Stimulated activated CD4-positive, alpha-beta T cell treated with anti-CD3 and anti-CD28 coated beads, Interleukin-4, amount 100 ng/mL, for 48 hours (primary cell): ENCODE data around the gene MB21D2.
"Not testable (repeated sequence)": the region's sequence is repeated elsewhere in the genome, so short reads cannot be mapped to it uniquely, and the experiment has no call there.

Experiments
- DNase-seq, 2 donors: peaks; one replicate each; pipeline ENCODE4 v3.0.0-alpha.2; 2020; ENCODE audit warnings: low read depth in 2 of 2

The MB21D2 gene, protein sequence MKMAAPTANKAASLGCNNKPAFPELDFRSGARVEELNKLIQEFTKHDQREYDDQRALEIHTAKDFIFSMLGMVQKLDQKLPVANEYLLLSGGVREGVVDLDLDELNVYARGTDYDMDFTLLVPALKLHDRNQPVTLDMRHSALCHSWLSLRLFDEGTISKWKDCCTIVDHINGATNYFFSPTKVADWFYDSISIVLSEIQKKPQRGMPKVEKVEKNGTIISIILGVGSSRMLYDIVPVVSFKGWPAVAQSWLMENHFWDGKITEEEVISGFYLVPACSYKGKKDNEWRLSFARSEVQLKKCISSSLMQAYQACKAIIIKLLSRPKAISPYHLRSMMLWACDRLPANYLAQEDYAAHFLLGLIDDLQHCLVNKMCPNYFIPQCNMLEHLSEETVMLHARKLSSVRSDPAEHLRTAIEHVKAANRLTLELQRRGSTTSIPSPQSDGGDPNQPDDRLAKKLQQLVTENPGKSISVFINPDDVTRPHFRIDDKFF

DNA sequence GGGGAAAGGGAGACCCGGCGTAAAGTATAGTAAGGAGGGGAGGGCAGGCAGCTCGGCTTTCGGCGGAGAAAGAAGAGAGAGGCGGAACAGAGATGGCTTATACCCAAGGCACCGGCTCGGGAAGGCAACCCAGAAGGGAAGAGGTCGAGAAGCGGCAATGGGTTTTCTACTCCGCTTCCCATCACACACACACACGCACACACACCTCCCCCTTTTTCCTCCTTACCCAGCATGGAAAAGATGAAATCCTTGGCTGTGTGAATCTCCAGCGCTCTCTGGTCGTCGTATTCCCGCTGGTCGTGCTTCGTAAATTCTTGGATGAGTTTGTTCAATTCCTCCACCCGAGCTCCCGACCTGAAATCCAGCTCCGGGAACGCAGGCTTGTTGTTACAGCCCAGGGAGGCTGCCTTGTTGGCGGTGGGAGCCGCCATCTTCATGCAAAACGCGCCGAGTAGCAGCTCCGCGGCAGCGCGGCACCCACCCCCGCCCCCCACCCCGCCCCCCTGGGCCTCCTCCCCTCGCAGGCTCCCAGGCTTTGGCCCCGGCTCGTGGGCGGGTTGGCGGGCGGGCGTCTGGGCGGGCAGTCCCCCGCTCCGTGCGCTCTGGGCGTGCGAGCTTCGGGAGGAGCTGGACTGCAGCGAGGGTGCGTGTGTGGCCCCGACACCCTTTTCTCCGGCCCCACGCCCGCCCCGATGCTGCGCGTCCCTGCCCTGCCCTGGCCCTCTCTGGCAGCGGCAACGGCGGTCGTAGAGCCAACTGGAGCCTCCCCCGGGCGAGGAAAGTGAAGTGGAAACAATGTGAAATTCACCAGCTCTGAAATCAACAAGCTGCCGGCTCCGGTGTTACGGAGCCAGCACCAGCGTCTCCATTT is at the start of gene MB21D2:
MB21D2 (minus strand) TSS at position 453 of the 871 bp plus-strand sequence; CDS start at position 437, 16 bp downstream.
- peak; percentile 11 to 50 for DNase-seq

DNA sequence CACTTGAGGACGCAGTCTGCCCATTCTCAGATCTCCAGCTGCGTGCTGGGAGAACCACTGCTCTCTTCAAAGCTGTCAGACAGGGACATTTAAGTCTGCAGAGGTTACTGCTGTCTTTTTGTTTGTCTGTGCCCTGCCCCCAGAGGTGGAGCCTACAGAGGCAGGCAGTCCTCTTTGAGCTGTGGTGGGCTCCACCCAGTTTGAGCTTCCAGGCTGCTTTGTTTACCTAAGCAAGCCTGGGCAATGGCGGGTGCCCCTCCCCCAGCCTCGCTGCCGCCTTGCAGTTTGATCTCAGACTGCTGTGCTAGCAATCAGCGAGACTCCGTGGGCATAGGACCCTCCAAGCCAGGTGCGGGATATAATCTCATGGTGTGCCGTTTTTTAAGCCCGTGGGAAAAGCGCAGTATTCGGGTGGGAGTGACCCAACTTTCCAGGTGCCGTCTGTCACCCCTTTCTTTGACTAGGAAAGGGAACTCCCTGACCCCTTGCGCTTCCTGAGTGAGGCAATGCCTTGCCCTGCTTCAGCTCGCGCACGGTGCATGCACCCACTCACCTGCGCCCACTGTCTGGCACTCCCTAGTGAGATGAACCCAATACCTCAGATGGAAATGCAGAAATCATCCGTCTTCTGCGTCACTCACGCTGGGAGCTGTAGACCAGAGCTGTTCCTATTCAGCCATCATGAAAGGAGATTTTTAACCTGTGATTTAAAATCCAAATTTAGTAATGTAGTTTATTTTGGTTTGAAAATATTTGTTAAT is 47.5 kb upstream of the MB21D2 start:
- not testable (repeated sequence) for DNase-seq

DNA sequence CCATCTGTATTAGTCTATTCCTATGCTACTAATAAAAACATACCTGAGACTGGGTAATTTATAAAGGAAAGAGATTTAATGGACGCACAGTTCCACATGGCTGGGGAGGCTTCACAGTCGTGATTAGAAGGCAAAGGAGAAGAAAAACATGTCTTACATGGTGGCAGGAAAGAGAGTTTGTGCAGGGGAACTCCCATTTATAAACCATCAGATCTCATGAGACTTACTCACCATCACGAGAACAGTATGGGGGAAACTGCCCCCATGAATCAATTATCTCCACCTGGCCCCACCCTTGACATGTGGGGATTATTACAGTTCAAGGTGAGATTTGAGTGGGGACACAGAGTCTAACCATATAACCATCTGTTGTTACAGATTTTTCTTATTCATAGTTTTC is 42.1 kb upstream of the MB21D2 start:
- DNase-seq = no peak

DNA sequence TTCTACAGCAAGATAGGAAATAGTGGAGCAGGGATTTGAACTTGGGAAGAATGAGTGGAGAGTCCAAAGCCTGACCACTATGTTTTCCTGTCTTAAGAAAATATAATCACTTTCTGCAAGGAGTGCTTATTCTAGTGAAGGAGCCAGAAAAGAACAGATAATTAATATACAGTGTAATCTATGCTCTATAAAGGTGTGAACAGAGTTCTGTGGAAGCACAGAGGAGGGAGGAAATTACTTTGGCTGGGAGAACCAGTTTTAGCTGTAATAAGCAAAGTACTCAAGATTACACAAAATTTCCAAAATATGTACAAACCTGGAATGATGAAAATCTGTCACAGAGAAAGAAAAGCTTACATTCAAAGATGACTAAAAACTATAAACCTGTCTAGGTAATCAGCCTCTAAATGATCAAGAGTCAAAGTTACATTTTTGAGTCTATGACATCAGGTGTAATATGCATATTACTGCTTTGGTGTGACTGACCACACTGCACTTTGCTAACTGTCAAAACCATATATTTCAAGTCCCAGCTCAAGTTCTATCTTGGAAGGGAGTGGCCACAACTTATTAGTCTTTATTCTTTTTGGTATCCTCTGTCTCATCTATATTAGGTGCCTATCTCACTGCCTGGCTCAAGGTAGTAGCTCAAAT is 40.7 kb upstream of the MB21D2 start:
- no peak for DNase-seq

DNA sequence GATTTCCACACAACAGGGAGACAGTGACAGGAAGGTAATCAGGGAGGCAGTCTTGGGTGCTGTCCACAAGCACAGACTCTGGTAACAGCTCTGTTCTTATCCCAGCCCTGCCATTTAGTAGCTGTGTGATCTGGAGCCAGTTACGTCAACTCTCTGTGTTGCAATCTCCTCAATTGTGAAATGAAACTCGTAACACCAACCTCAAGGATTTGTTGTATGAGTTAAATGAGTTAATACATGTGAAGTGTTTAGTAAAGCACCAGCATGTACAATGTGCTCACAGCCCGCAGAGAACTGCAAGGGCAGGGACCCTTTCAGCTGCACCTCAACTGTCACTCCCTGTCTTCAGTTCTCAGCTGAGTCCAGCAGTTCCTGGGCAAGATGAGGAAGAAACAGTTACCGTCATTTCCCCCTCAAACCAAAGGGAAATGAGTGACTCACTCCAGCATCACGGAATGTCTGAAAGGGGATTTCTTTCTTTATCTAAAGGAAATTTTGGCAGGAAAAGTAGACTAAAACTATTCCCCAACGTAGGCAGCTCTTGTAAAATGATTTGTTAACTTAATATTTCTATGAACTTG is 39.9 kb upstream of the MB21D2 start:
- peak in 1 of 2 donors; percentile 12 for DNase-seq

DNA sequence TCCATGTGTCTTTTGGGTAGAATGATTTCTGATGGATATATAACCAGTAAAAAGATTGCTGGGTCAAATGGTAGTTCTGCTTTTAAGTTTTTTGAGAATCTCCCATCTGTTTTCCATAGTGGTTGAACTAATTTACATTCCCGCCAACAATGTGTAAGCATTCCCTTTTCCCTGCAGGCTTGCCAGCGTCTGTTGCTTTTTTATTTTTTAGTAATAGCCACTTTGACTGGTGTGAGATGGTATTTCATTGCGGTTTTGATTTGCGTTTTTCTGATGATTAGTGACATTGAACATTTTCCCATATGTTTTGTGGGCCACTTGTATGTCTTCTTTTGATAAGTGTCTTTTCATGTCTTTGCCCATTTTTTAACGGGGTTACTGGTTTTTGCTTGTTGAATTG is 36.3 kb upstream of the MB21D2 start:
- DNase-seq = no peak

DNA sequence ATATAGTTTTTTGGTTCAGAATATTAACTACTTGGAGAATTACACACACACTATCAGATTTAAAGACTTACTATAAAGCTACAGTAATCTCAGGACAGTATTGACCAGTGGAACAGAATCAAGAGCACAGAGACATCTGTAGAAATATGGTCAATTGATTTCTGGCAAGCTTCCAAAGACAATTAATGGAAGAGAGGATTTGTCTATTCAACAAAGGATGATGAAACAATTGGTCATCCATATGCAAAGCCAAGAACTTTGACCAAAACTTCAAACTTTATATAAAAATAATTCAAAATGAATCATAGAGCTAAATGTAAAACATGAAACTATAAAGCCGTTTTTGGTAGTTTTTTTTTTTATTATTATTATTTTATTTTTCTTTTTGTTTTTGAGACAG is 29.8 kb upstream of the MB21D2 start:
- DNase-seq = no peak

DNA sequence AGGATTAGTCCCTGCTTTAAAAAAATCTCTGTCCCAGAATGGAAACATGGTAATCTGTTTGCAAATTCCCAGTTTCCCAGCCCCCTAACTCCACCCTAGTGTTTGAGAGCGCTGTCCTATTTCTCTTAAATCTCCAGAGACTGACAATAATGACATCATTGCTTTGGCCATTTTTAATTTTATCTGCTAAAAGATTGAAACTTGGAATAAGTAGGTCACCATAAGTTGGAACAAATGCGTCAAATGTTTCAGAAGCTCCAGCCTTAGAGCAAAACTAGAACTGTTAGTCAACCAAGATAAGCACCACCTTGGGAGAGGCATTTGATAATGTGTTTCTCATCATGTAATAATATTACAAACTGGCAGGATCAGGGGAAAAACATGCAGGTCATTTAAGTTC is 25.7 kb upstream of the MB21D2 start:
- no peak for DNase-seq

DNA sequence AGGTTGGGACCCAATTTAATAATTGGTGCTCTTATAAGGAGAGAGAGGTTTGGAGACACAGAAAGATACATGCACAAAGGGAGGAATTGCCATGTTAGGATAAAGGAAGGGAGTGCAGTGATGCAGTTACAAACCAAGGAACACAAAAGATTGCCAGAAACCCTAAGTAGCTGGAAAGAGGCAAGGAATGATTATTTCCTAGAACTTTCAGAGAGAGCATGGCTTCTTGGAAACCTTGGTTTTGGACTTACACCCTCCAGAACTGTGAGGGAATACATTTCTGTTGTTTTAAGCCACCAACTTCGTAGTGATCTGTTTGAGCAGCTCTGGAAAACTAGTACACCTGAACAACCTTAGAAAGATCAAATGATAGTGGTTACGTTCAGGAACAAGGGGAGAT is 25.0 kb upstream of the MB21D2 start:
- DNase-seq = no peak

DNA sequence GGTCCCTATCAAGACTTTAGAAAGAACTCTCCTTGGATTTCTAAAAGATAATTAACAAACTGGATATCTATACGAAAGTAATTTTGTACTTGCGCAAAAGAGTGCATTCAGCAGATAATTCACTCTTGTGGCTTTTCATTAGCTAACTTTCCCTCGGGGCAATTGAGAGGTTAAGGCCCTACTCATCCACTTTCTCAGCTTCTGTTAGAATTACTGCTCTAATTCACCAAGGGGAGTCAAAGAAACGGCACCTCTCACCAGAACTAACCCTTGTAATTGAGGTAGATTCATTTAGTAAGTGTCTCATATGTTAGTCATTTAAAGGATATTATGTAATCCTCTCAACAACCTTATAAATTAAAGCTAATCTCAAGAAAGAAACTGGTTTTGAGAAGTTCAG is 22.5 kb upstream of the MB21D2 start:
- DNase-seq = no peak

DNA sequence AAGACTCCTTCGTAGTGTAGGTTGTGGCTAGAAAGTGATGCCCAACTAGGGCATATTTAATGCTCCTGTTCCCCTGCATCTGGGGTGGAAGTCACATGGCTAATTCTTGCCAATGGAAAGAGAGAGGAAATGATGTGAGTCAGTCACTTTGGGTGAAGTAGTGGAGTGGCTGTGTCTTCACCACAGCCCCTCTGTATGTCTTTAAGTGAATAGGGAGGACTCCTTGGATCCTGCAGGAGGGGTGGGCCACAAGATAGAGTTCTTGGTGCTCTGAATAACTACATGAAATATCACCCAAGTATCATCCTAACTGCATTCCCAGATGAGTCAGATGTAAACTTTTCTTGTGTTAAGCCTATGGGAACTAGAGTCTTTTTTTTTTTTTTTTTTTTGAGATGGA is 17.8 kb upstream of the MB21D2 start:
- no peak for DNase-seq

DNA sequence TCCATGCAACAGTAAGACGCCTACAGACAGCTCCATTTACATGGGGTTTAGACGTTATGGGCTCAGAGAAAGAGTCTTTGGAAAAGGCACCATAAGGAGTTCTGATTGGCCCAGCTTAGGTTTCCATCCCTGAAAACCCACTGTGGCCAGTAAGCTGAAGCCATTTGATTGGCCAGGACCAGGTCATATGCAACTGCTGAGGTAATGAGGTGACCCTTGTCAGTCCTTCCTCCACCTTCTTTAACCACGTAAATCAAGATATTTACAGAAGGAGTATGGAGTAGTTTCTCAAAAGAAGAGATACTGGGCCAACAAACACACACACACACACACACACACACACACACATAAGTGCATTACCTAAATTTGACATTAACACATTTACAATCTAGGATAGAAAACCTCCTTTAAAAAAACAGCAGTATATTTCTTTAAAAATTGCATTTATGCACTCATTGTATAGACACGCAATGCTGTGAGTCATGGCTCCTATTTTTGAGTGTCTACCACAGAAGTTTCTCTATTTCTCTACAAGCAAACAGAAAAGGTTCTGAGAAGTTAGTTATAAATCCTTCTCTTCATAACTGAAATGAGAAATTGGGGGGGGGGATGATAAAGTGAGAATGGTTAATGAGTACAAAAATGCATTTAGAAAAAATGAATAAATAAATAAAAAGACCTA is 16.3 kb upstream of the MB21D2 start:
- DNase-seq = no peak

DNA sequence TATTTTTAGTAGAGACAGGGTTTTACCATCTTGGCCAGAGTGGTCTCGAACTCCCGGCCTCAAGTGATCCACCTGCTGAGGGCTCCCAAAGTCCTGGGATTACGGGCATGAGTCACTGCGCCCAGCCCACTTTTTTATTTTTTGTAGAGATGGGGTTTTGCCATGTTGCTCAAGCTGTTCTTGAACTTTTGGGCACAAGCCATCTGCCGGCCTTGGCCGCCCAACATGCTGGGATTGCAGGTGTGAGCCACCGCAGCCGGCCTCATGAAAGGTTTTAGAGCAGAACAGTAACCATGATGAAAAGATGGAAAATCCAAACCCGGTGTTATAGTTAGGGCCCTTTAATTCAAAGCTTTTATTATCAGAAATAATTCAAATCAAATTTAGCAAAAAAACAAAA is 15.6 kb upstream of the MB21D2 start:
- no peak for DNase-seq

DNA sequence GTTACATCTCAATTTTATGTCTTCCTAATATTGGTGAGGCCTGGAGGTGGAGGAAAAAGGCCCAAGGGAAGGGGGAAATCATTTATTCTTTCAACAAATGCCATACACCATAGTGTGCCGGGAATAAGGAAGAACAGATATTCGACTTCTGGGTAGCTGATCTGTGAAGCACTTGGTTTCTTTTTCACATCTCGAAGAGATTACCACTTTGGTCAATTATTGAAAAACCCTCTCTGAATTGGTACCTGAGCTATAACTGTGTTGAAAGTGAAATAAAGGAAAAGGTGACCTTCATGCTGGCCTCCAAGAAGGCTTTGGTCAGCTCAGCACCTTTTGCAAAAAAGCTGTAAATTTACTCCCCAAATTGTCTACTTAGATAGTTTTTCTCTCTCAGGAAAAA is 14.2 kb upstream of the MB21D2 start:
- no peak for DNase-seq

DNA sequence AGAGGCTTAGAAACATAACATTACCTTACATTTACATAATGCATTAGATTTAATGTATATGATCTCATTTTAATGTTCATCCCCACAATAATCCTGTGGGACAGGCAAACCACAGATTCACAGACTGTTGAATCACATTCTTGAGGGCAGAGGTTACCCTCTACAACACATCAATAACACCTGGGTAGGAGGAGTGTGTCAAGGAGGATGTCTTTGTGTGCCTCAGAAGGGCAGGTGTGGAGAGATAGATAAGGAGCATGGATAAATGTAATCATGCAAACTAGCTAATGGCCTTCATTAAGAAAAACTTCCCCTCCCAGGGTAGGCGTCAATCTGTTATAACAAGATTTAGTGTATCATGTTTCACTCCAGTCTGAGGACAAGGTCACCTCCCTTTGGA is 12.9 kb upstream of the MB21D2 start:
- no peak for DNase-seq

DNA sequence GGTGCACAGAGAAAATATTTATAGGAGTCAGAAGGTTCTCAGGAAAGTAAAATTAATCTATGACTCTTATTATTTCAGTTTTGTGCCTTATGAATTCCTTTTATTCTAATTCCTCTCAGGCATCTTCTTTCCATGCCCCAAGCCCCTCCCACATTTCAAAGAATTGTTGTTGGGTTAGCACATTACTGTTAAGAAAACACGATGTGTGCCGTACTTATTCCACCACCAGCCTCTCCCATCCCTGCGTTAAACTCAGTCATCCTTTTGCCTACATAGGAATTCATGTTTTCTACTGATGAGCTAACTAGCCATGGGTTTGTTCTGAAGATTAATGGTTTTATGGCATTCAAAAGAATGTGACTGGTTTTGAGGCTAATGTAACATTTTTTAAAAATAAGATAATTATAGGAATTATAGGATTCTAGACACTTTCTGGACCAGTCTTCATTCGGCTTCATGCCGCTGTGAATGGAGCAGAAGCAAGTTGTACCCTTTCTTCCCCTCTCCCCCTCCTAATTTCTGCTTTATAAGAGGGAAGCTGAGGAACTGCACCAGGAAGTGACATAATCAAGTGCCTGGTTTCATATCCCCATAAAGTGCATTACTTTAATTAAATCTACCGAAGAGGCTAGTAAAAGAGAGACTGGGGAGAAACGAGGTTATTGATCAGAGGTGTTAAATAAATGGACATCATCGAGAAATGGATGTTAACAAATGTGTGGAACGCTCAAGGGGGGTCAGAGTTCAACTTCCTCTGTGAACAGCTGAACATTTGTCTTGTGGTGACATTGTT is 12.3 kb upstream of the MB21D2 start:
- DNase-seq = no peak

DNA sequence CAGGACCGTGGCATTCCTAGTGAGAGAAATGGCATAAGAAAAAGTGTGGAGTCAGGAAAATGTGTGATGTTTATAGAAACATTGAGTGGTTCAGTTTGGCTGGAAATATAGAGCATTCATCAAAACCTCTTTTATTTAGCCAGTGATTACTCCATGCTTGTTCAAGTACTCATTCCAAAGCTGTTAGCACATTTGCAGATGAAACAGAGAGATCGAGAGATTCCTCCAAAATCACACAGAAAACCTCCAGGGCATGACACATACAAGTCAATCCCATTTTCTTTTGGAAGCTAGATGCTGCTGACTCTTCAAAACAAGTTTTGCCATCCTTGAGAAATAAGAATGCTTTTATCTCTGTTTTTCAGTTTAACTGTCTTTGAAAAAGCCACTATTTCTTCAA is 11.5 kb upstream of the MB21D2 start:
- DNase-seq = no peak

DNA sequence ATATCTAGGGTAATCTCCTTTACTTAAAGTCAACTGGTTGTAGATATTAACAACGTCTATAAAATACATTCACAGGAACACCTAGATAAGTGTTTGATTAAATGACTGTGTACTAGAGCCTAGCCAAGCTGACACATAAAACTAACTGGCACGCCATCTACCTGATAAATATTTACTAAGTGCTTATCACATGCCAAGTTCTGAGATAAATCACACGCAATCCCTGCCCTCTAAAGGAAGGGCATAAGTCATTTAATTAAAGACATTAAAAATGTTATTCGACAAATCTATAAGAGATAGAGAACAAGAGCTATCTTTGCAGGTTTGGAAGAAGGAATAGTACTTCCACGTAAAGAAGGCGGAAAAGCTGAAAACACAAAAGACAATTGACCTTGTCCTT is 11.1 kb upstream of the MB21D2 start:
- DNase-seq = no peak

DNA sequence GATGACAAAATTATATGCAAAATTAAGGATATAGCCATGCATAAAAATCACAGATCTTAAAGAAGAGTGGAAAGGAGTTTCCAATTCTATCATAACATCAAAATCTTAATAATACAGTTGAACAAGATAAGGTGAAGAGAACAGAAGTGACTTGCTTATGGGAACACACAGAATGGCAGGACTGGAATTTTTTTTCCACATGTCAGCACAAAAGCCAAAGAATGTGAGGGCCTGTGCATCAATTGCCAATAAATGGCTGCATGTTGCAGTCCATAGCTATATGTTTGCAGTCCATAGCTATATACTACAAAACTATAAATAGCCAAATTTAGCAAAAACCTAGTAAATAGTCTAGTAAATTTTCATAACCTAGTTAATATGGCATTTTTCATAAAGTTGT is 10.4 kb upstream of the MB21D2 start:
- DNase-seq = no peak

DNA sequence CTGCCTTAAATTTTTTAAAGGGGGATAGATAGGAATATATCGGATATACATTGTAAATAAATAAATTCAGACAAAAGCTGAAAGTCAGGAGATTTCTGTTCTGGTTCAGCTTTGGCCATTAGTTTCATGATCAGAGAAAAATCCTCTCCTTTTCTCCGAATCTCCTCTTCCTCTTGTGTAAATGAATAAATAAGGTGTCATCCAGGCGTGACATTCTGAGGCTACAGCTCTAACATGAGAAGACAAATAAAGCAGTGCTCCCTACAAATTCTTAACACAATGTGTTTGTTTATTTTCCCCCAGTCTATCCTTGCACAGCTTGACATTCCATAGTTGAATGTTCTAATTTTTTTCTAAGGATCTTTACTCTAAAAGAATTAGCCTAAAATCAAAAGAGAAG is 9.4 kb upstream of the MB21D2 start:
- DNase-seq = no peak
